Chondrocyte (in vitro differentiated cells): ENCODE data around the gene ATN1. TPM values are rescaled to one million over a fixed set of nuclear protein-coding genes. Genes with fewer than 3 reads are reported as not detected.

Experiments
- DNase-seq: peaks from one replicate; pipeline ENCODE4 v3.0.0; 2021; ENCODE audit warnings: mixed read lengths, low spot score
- H3K27ac Mint-ChIP-seq: one replicate; pipeline ENCODE4 v1.8.0; 2021; ENCODE audit warnings: mild to moderate bottlenecking, moderate library complexity, mixed read lengths; ENCODE audit not compliant: unreplicated experiment
- H3K27me3 Mint-ChIP-seq: 2 replicates; pipeline ENCODE4 v1.8.0; 2021; ENCODE audit warnings: low read depth, mixed read lengths
- H3K36me3 Mint-ChIP-seq: 2 replicates; pipeline ENCODE4 v1.8.0; 2021; ENCODE audit warnings: low read depth, mixed read lengths
- H3K4me1 Mint-ChIP-seq: 2 replicates; pipeline ENCODE4 v1.8.0; 2021; ENCODE audit warnings: low read depth, mild to moderate bottlenecking, mixed read lengths
- H3K4me3 Mint-ChIP-seq: one replicate; pipeline ENCODE4 v1.8.0; 2021; ENCODE audit warnings: mild to moderate bottlenecking, moderate library complexity, mixed read lengths; ENCODE audit not compliant: unreplicated experiment
- H3K9me3 Mint-ChIP-seq: 2 replicates; pipeline ENCODE4 v1.8.0; 2021; ENCODE audit warnings: low read depth, mixed read lengths
- CTCF ChIP-seq: fragments of 200-600 bp; sonication (generic); IDR thresholded peaks from 2 replicates; pipeline ENCODE4 v1.5.0; 2021; ENCODE audit warnings: antibody characterized with exemption, mild to moderate bottlenecking, moderate library complexity
- total RNA-seq: library from RNA; stranded (reverse); gene quantifications from 3 replicates; pipeline ENCODE4 v1.2.1, GENCODE V29; 2021

ATN1 gene
- total RNA-seq, 1 donor from 2014 or later = 103 TPM

GRCh38 chr12:6943389-6943721 lies 15.6 kb downstream of the ATN1 start:
- TF ChIP-seq CTCF = no peak
- Mint-ChIP-seq H3K27ac (peak overlapping the region; percentile 92), H3K36me3 (peaks cover 16% of the 10 kb centered on the region), H3K9me3 (no peaks in the 10 kb centered on the region), H3K4me3 (peak overlapping the region; percentile 91), H3K4me1 (peaks cover 45% of the 10 kb centered on the region), H3K27me3 (no peaks in the 10 kb centered on the region)
- no peak for DNase-seq

- Mint-ChIP-seq H3K36me3 (peaks cover 16% of the 10 kb centered on the region), H3K4me1 (peaks cover 45% of the 10 kb centered on the region), H3K27me3 (no peaks in the 10 kb centered on the region), H3K4me3 (peak within 1 kb of the TSS; percentile 91), H3K27ac (peak within 1 kb of the TSS; percentile 92), H3K9me3 (no peaks in the 10 kb centered on the region)
- no peak for DNase-seq
- TF ChIP-seq CTCF = no peak
Measured at GRCh38 chr12:6943722-6944380, 16.1 kb downstream of the ATN1 start, which contains the start of the genes C12orf57 and RNU7-1. Gene C12orf57, plus strand, starts transcription at chr12:6944022. Its CDS starts 100 bp downstream, at chr12:6944122. Gene RNU7-1, plus strand, starts transcription at chr12:6943816.

GRCh38 chr12:6944381-6945186 lies 16.8 kb downstream of the ATN1 start:
- Mint-ChIP-seq H3K27me3 (no peaks in the 10 kb centered on the region), H3K4me3 (peak overlapping the region; percentile 91), H3K27ac (peak overlapping the region; percentile 92), H3K36me3 (peaks cover 14% of the 10 kb centered on the region), H3K4me1 (peaks cover 42% of the 10 kb centered on the region), H3K9me3 (no peaks in the 10 kb centered on the region)
- no peak for DNase-seq
- peak; percentile 95 for TF ChIP-seq CTCF

- Mint-ChIP-seq H3K27ac (no peak overlapping the region), H3K4me1 (peaks cover 39% of the 10 kb centered on the region)
Measured at GRCh38 chr12:6945613-6946012, 17.9 kb downstream of the ATN1 start.

More at GRCh38 chr12:6945613-6946012, 17.9 kb downstream of the ATN1 start:
- no peaks in the 10 kb centered on the region for H3K27me3 Mint-ChIP-seq
- DNase-seq = no peak
- H3K9me3 Mint-ChIP-seq = no peaks in the 10 kb centered on the region
- H3K36me3 Mint-ChIP-seq = peaks cover 10% of the 10 kb centered on the region
- H3K4me3 Mint-ChIP-seq = peak overlapping the region; percentile 91
- no peak for TF ChIP-seq CTCF
